H9 (cell line): Measurements from ENCODE around the gene GPC6. TPM values are rescaled to one million over a fixed set of nuclear protein-coding genes. Genes with fewer than 3 reads are reported as not detected.

Source experiments
- DNase-seq: peaks from one replicate; pipeline ENCODE4 v3.0.0-alpha.2; 2017
- H2AFZ ChIP-seq: one replicate; pipeline ENCODE4 v1.6.1; 2013; ENCODE audit warnings: mild to moderate bottlenecking, low read length, control low read depth, moderate library complexity
- H2AK5ac ChIP-seq: 2 replicates; pipeline ENCODE4 v1.6.1; 2013; ENCODE audit warnings: low read length, control low read depth, mixed read lengths; ENCODE audit not compliant: insufficient read length
- H2BK120ac ChIP-seq: one replicate; pipeline ENCODE4 v1.6.1; 2013; ENCODE audit warnings: low read depth, mild to moderate bottlenecking, low read length, control low read depth, inconsistent platforms; ENCODE audit not compliant: poor library complexity, severe bottlenecking
- H2BK12ac ChIP-seq: 2 replicates; pipeline ENCODE4 v1.6.1; 2013; ENCODE audit warnings: low read length, control low read depth, mixed read lengths, low read depth; ENCODE audit not compliant: insufficient read length
- H2BK15ac ChIP-seq: 2 replicates; pipeline ENCODE4 v1.6.1; 2013; ENCODE audit warnings: low read depth, low read length, control low read depth
- H2BK20ac ChIP-seq: one replicate; pipeline ENCODE4 v1.6.1; 2013; ENCODE audit warnings: low read depth, mild to moderate bottlenecking, low read length, control low read depth, inconsistent platforms; ENCODE audit not compliant: poor library complexity, severe bottlenecking
- H2BK5ac ChIP-seq: 2 replicates; pipeline ENCODE4 v1.6.1; 2013; ENCODE audit warnings: low read length, control low read depth, mixed read lengths; ENCODE audit not compliant: insufficient read length
- H3K14ac ChIP-seq: 2 replicates; pipeline ENCODE4 v1.6.1; 2013; ENCODE audit warnings: low read length, control low read depth; ENCODE audit not compliant: insufficient read depth
- H3K18ac ChIP-seq: 2 replicates; pipeline ENCODE4 v1.6.1; 2013; ENCODE audit warnings: low read depth, mild to moderate bottlenecking, mixed read lengths, low read length, control low read depth; ENCODE audit not compliant: insufficient read length
- H3K23ac ChIP-seq: 2 replicates; pipeline ENCODE4 v1.6.1; 2013; ENCODE audit warnings: low read length, control low read depth, mixed read lengths, low read depth; ENCODE audit not compliant: insufficient read length
- H3K23me2 ChIP-seq: 2 replicates; pipeline ENCODE4 v1.6.1; 2013; ENCODE audit warnings: low read depth, mild to moderate bottlenecking, mixed read lengths, low read length, control low read depth; ENCODE audit not compliant: insufficient read length, poor library complexity, severe bottlenecking
- H3K27ac ChIP-seq: 2 replicates; pipeline ENCODE4 v1.5.1; 2013; ENCODE audit warnings: low read length, control low read depth, mixed read lengths, low read depth; ENCODE audit not compliant: insufficient read length
- H3K27me3 ChIP-seq: 2 replicates; pipeline ENCODE4 v1.6.1; 2013; ENCODE audit warnings: low read length, control low read depth, inconsistent platforms; ENCODE audit not compliant: insufficient read depth
- H3K4ac ChIP-seq: 2 replicates; pipeline ENCODE4 v1.6.1; 2013; ENCODE audit warnings: low read depth, mild to moderate bottlenecking, control low read depth, inconsistent platforms, low read length, moderate library complexity
- H3K4me1 ChIP-seq: 2 replicates; pipeline ENCODE4 v1.6.1; 2013; ENCODE audit warnings: low read length, control low read depth, inconsistent platforms; ENCODE audit not compliant: insufficient read depth
- H3K4me2 ChIP-seq: 2 replicates; pipeline ENCODE4 v1.6.1; 2013; ENCODE audit warnings: low read length, control low read depth, mixed read lengths; ENCODE audit not compliant: insufficient read length, insufficient read depth
- H3K56ac ChIP-seq: 2 replicates; pipeline ENCODE4 v1.6.1; 2013; ENCODE audit warnings: low read depth, mild to moderate bottlenecking, mixed read lengths, low read length, control low read depth; ENCODE audit not compliant: insufficient read length
- H3K79me1 ChIP-seq: 2 replicates; pipeline ENCODE4 v1.6.1; 2013; ENCODE audit warnings: low read depth, mild to moderate bottlenecking, moderate library complexity, low read length, control low read depth, inconsistent platforms; ENCODE audit not compliant: insufficient read depth, poor library complexity, severe bottlenecking
- H3K79me2 ChIP-seq: 2 replicates; pipeline ENCODE4 v1.6.1; 2013; ENCODE audit warnings: low read length, control low read depth, inconsistent platforms; ENCODE audit not compliant: insufficient read depth
- H3K9ac ChIP-seq: 2 replicates; pipeline ENCODE4 v1.6.1; 2013; ENCODE audit warnings: low read length, control low read depth, mixed read lengths; ENCODE audit not compliant: insufficient read length; ENCODE audit errors: extremely low read depth
- H3K9me3 ChIP-seq: one replicate; pipeline ENCODE4 v1.6.1; 2013; ENCODE audit warnings: low read depth, low read length, inconsistent platforms; ENCODE audit not compliant: control insufficient read depth
- H3T11ph ChIP-seq: one replicate; pipeline ENCODE4 v1.6.1; 2013; ENCODE audit warnings: mild to moderate bottlenecking, low read length, control low read depth, inconsistent platforms
- H4K20me1 ChIP-seq: one replicate; pipeline ENCODE4 v1.6.1; 2013; ENCODE audit not compliant: control insufficient read depth, insufficient read length, insufficient read depth
- H4K5ac ChIP-seq: 2 replicates; pipeline ENCODE4 v1.6.1; 2013; ENCODE audit warnings: low read depth, mild to moderate bottlenecking, mixed read lengths, low read length, control low read depth; ENCODE audit not compliant: insufficient read length
- H4K8ac ChIP-seq: replicated peaks from 2 replicates; pipeline ENCODE4 v1.6.1; 2013; ENCODE audit warnings: low read length, control low read depth, mixed read lengths, low read depth; ENCODE audit not compliant: insufficient read length
- H4K91ac ChIP-seq: 2 replicates; pipeline ENCODE4 v1.6.1; 2013; ENCODE audit warnings: low read depth, mild to moderate bottlenecking, moderate library complexity, mixed read lengths, low read length, control low read depth; ENCODE audit not compliant: insufficient read length
- H3K27ac Mint-ChIP-seq, 3 experiments: 2 replicates in 2 of 3; 3 replicates in 1 of 3; pipeline ENCODE4 v1.8.0; 2020 to 2021; ENCODE audit warnings: mixed read lengths in 3 of 3, mild to moderate bottlenecking in 1 of 3, moderate library complexity in 1 of 3
- H3K27me3 Mint-ChIP-seq: 2 replicates; pipeline ENCODE4 v1.8.0; 2021; ENCODE audit warnings: low read depth, mild to moderate bottlenecking, moderate library complexity, mixed read lengths
- H3K36me3 Mint-ChIP-seq, 3 experiments: 2 replicates in 2 of 3; 3 replicates in 1 of 3; pipeline ENCODE4 v1.8.0; 2020 to 2021; ENCODE audit warnings: low read depth in 3 of 3, mixed read lengths in 3 of 3; ENCODE audit not compliant: insufficient read depth in 1 of 3
- H3K4me1 Mint-ChIP-seq, 2 experiments: 2 replicates each; pipeline ENCODE4 v1.8.0; 2020; ENCODE audit warnings: mixed read lengths in 2 of 2
- H3K4me3 Mint-ChIP-seq, 2 experiments: 2 replicates in 1 of 2; 3 replicates in 1 of 2; pipeline ENCODE4 v1.8.0; 2020 to 2021; ENCODE audit warnings: mild to moderate bottlenecking in 2 of 2, mixed read lengths in 2 of 2, moderate library complexity in 1 of 2
- H3K9me3 Mint-ChIP-seq, 2 experiments: 2 replicates in 1 of 2; 3 replicates in 1 of 2; pipeline ENCODE4 v1.8.0; 2020; ENCODE audit warnings: mild to moderate bottlenecking in 2 of 2, mixed read lengths in 2 of 2, moderate library complexity in 1 of 2
- CTCF ChIP-seq: fragments of 200-600 bp; sonication (generic); conservative IDR thresholded peaks from 3 replicates; pipeline ENCODE4 v1.8.0; 2021; ENCODE audit warnings: antibody characterized with exemption, mild to moderate bottlenecking
- WGBS: extraction: QIAGEN DNeasy Blood & Tissue Kit; methylation state at CpG from one replicate; pipeline ENCODE4 v1.1.7; 2013; ENCODE audit warnings: missing lambda C conversion rate, low lambda C conversion rate, mixed read lengths; ENCODE audit not compliant: insufficient read length; ENCODE audit errors: extremely low coverage; 5-methylcytosine and 5-hydroxymethylcytosine counted together
- total RNA-seq: library from RNA; stranded (reverse); gene quantifications from 2 replicates; pipeline ENCODE4 v1.2.1, GENCODE V29; 2021

Gene GPC6
- total RNA-seq, 1 experiment from 2014 or later = 15.6 TPM

DNA sequence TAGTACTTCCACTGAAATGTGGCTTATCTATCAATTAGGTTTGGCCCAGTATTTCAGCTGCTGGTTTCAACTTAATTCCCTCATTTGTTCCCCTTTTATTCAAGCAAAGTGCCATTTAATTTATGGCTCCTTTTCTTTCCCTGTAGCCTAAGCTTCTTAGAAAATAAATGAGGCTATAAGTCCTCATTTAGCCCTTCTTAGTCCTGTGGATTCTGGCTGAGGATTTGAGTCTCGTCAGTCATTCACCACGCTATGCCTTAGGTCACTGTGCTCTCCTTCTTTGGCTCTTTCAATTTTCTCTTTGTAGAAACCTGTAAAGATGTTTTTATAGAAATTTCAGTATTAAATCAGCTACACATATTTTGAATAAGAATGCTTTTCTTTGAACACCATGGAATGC is 579.1 kb downstream of the GPC6 start:
- Histone ChIP-seq H4K8ac (no peak overlapping the region), H2AK5ac (no peak overlapping the region), H3K79me2 (no peaks in the 10 kb centered on the region), H3T11ph (no peak overlapping the region), H3K27me3 (no peaks in the 10 kb centered on the region), H2AFZ (no peak overlapping the region), H3K9me3 (no peaks in the 10 kb centered on the region), H2BK12ac (no peak overlapping the region), H4K20me1 (no peaks in the 10 kb centered on the region), H3K79me1 (no peaks in the 10 kb centered on the region), H3K27ac (no peak overlapping the region), H3K4me1 (peaks cover 6% of the 10 kb centered on the region; the same call in 1 of the 2 replicates), H4K91ac (no peak overlapping the region), H3K4me2 (no peak overlapping the region), H3K14ac (no peak overlapping the region), H3K4ac (no peak overlapping the region), H3K18ac (no peak overlapping the region), H2BK15ac (no peak overlapping the region), H2BK120ac (no peak overlapping the region), H3K56ac (no peak overlapping the region), H2BK5ac (no peak overlapping the region), H4K5ac (no peak overlapping the region), H2BK20ac (no peak overlapping the region), H3K23me2 (peaks cover 2% of the 10 kb centered on the region), H3K9ac (no peak overlapping the region), H3K23ac (no peak overlapping the region)
- Mint-ChIP-seq H3K4me1 (peaks cover 41 to 45% of the 10 kb centered on the region in 2 experiments), H3K9me3 (no peaks in the 10 kb centered on the region), H3K27ac (peak overlapping the region in 2 of 3 experiments; percentile 34 to 41; a peak in 2 of 7 replicates), H3K27me3 (no peaks in the 10 kb centered on the region), H3K36me3 (no peaks in the 10 kb centered on the region), H3K4me3 (no peak overlapping the region)
- no CpG with 5 or more reads among the region's 2 CpGs for WGBS
- DNase-seq = no peak
- TF ChIP-seq CTCF = no peak
